OCI-LY3 (cell line): Measurements from ENCODE around the gene TMEM127.

Experiments used
- CTCF ChIP-seq: fragments of 200-600, 300-600 bp; sonication (generic); IDR thresholded peaks from 2 replicates; pipeline ENCODE4 v1.5.1; 2014; ENCODE audit warnings: antibody characterized with exemption, low read length, low read depth
- EZH2phosphoT487 ChIP-seq: fragments of 200-600 bp; shearing (Covaris generic); IDR thresholded peaks from 2 replicates; pipeline ENCODE4 v1.6.1; 2018; ENCODE audit warnings: antibody characterized with exemption, mixed run types, low read depth

- no peak for TF ChIP-seq CTCF
- no peak for TF ChIP-seq EZH2phosphoT487
Measured at GRCh38 chr2:96238266-96238665, 27.5 kb downstream of the TMEM127 start.
